SK-N-SH treated with all-trans-retinoic acid at 6 μM for 48 hours (cell line): Measurements from ENCODE around the gene STUM.

Experiments used
- ZFP3 ChIP-seq: fragments of 250-450 bp; sonication (Bioruptor Pico); IDR thresholded peaks from 2 replicates; pipeline ENCODE4 v1.5.0; 2020; ENCODE audit warnings: mild to moderate bottlenecking, moderate library complexity
- ZFP30 ChIP-seq: fragments of 450-650 bp; formaldehyde crosslinking; IDR thresholded peaks from 2 replicates; pipeline ENCODE4 v1.5.0; 2022; ENCODE audit warnings: mild to moderate bottlenecking, moderate library complexity

GRCh38 chr1:226560243-226560642 is 11.7 kb downstream of the STUM start:
- TF ChIP-seq ZFP30, result no peak
- no peak for TF ChIP-seq ZFP3 (CRISPR knock-in tag)
